ENCODE measurements around the gene CA12.
"Not testable (repeated sequence)": the region's sequence is repeated elsewhere in the genome, so short reads cannot be mapped to it uniquely, and the experiment has no call there.

CA12 gene

DNA sequence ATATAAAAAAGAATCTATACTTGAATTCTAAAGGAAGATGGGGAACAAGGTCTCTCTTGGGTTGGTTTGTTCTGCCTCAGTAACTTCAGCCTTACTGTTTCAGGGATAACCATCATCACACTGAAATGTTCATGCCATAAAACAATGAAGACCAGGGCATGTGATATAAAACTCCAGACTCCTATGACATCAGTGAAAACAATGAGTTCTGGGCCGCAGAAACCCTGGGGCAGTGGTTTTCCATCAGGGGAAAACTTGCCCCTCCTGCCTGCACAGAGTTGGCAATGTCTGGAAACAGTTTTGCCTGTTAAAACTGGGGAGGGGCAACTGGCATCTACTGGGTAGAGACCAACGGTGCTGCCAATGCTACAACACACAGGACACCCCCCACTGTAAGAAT, 46.8 kb downstream of the CA12 start:
- no peak for DNase-seq

DNA sequence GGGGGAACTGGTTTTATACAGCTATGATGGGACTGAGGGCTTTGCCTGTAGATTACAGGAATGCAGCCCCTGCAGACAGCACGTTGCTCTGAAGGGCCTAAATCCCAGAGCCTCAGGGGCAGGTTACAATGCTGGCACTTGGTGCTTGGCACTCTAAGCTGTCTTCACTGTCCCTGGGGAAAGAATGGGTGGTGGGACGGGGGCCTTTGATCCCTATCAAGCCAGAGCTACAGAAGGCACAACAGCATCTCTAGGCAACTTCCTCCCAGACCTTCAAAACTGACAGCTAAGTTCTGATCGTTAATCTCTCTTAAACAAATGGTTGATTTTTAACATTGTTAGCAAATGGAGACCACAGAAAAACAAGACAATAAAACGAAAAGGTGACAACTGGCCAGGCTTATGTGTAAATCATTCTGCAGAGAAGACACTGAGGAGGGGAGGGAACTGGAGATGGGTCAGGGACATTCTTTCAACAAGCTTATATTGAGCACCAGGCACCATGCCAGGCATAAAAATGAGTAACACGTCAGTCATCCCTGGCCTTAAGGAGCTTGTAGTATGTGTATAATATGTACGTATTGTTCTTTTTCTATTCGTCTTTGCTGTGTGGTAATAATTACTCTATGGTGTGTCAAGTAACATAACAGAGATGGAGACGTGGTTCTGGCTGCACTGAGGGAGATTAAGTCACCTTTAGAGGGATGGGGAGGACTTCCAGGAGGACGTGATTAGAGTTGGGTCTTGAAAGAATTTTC, 49.1 kb downstream of the CA12 start:
- no peak for DNase-seq

DNA sequence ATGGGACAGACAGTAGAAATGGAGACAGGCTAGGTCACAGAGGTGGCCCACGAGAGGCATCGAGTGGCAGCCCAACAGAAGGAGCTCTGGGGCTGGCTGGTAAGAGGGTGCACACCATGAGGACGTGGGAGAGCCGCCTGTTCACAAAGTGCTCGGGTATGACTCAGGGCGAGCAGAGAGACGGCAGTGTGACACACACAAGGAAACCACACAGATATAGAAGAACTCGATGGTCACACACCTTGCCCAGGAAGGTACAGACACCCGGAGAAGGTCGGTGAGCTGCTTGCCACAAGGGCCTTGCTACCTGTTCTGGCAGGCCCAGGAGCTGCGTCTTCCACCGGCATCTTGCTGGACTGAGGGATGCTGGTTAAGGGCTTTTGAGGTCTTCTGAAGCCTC, 50.2 kb downstream of the CA12 start:
- DNase-seq = no peak

DNA sequence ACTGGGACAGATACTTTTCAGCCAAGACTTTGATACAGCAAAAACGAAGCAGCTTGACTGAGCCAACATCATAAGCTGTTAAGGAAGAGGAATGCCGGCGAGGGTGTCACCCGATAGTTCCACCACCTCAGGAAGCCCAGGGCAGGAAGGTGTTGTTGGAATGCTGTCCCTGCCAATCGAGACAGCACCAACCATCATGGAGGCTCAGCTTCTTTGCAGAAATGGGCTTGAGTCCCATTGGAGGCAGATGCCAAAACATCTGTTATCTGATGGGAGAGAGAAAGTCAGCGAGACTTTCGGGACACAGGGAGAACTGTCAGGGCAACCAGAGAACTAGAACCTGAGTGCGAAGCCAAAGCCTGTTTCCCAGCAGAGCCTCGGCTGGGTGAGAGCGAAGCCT, 50.7 kb downstream of the CA12 start:
- no peak for DNase-seq

DNA sequence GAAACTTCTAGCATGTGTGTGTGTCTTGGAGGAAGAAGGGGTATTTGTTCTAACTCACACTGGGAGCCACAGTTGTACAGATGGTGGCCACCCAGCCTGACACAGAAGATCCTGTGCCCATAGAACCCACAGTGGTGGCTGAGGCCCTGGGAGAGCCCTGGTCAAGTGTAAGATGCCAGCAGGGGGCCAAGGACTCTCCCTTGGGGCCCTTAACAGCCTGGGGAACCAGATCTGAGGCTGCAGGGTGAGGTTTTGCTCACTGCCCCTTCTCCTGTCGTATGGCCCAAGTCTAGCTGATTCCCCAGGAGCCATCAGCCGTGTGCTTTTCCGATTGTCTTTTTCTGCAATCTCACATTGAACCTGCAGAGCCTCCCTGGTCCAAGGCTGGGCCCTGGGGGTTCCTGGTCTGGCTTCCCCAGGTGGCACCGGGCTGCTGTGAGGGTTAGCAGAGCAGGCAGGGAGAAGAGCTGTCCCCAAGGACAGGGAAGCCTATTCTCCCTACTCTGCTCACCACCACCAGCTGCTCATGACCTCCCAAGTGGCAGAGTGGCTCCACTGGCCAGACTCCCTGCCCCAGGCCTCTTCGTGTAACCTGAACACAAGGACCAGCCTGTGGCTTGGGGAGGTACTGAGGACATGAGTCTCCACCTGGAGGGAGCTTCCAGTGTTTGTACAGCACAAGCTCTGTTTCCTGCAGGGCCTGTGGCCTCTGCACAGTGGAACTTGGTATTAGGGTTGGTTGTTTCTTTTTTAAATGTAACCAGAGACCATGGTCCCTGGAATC, 51.9 kb downstream of the CA12 start:
- DNase-seq = no peak

DNA sequence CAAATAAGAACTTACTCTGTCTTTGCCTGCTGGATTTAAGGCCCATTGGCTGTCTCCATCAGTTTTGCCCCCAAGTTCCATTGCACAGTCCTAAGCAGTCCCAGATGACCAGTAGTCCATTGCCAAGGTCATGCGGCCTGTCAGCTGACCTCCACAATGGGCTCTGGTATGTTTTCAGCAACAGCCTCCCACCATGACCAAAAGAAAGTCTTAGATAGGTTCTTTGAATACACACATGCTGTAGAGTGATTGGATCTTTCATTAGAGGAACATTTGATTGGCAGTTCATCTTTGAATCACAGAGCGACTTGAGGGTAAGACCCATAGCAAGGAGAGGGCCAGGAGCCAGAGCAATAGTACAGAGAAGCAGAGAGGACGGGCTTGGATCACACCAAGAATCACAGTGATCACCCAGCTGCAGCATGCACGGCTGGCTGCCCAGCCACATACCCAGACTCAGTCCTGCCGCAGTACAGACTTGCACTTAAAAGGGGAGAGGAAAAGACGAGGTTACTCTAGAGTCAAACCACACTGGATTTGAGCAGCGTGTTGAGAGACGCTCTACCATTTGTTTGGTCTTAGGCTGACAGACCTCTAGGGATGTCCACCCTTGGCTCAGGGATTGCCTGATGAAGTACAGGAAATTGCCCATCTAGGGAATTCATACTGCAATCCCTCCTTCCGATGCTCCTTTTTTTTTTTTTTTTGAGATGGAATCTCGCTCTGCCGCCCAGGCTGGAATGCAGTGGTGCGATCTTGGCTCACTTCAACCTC, 53.8 kb downstream of the CA12 start:
- no peak for DNase-seq

DNA sequence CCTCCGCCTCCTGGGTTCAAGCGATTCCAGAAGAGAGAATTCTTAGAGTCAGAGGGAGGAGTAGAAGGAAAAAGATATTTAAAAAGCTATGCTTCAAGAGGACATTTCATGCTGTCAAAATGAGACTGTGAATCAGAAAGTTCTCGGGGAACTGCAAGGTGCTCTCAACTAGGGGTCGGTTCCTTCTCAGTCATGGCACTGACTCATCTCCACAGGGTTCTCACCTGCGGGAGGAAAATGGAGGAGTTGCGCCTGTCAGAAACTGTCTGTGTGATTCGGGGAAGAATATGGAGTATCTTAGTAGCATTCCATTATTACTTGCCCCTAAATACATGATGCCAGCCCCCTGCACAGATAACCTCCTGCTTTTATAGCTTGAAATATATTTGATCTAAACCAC, 56.9 kb downstream of the CA12 start:
- DNase-seq = no peak

DNA sequence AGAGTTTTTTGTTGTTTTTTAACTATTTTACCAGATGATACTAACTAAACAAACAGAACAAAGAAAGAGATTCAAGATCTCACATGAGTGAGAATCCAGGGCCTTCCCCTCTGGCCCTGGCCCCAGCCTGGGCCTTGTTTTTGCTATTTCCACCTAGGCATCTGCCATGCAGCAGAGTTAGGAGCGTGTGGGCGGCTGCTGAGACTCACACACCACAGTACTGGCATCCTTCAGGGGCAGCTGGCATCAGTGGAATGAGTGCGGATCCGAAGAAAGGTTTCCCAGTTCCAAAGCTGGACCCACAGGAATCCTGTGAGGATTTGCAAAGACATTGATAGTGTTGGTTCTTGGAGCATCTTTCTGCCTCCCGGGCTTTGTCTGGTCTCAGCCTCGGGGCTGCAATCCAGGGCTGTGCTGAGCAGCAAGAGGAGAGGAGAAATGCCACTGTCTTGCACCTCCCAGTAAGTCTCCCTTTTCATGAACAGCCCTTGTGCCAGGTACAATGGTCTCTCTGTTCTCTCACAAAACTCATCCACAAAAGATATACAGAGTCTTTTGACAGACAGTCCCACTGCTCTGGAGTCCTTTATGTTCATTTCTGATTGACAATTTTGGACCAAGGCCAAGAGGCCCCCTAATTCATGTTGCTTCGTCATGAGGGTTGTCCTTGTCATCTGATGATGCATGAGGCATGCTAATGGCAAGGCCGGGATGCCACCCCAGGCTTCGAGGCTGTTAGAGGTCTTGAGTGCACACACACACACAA, 57.7 kb downstream of the CA12 start:
- no peak for DNase-seq

DNA sequence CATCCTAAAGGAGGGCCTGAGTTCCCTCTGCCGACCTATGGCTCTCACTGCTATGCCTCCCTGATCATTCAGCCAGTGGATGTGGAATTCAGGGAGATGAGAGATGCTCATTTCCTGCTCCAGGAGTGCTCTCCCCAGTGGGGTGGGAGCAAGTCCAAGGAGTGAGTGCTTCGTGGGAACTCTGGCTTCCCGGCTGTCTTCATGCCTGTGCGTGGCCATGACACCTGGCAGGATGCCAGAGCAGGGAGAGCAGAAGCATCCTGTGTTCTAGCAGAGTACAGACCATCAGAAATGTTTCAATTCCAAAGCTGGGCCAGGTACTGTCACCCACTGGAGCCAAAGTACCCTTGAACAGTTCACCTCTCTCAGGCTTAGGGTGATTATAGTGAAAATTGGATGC, 59.1 kb downstream of the CA12 start:
- DNase-seq = no peak

DNA sequence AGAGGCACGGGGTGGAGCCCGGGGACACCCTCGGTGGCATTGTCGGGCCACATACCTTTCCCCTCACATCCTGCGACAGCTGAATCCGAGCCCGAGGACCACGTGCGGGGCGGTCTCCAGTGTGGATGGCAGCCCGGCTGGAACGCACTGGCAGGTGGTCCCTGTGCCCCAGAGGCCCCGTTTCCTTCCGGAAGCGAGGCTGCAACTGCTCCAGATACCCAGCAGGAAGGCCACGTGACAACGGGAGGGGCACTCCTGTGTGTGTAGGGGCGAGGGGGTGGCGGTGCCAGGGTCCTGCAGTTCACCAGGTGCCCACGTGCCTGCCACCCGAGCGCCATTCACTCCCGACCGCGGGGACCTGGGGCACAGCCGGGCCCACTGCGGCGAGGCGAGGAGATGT, 60.2 kb downstream of the CA12 start:
- no peak for DNase-seq

DNA sequence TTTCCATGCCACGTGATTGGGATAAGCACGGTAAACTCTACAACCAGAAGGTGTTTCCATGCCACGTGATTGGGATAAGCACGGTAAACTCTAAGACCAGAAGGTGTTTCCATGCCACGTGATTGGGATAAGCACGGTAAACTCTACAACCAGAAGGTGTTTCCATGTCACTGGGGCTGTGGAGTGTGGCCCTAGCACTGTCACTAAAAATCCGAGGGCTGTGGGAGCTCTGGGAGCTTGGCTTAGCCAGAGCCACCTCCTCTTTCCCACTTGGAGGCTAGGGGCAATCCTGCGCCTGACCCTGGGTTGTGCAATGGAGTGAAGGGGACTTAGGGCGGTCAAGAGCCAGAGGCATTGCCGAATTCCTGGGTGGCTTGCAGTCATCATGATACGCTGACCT, 60.7 kb downstream of the CA12 start:
- DNase-seq = not testable (repeated sequence)

DNA sequence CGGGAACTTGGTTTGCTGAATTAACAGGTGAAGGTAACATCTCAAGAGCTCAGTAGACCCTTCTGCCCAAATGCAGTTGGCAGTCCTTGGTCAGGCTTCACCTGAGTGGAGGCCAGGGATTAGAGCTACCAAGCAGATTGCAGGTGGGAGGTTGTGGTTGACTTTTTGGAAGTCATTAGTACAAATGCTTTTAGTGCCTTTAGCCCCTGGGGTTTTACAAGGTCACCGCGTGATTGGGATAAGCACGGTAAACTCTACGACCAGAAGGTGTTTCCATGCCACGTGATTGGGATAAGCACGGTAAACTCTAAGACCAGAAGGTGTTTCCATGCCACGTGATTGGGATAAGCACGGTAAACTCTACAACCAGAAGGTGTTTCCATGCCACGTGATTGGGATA, 61.2 kb downstream of the CA12 start:
- DNase-seq = not testable (repeated sequence)

DNA sequence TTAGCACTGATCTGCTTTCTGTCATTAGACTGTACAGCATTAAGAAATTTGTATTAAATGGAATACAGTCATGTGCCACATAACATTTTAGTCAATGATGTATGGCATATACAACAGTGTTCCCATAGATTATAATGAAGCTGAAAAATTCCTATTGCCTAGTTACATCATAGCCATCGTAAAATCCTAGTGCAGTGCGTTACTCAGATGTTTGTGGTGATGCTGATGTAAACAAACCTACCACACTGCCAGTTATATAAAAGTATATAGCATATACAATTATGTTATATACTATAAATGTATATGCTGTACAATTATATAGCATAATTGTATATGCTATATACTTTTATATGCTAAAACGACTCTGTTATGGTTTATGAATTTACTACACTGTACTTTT, 62.6 kb downstream of the CA12 start:
- DNase-seq = no peak

DNA sequence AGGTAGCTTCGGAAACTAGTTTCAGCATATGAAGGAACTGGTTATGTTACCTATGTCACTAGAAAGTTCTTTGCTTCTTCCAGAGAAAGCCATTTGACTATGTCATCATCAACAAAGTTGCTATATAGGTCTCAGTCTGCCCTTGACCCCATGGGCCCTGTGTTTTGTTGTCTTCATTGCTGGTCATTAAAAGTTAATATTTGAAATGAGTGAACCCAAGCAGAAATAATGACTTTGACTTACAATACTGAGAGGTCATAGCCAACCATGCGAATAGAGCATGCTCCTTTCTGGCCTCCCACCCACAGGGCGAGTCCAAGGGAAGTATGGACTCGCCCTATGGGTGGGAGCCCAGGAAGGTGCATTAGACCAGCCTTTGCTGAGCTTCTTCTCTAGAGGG, 63.3 kb downstream of the CA12 start:
- DNase-seq = no peak

DNA sequence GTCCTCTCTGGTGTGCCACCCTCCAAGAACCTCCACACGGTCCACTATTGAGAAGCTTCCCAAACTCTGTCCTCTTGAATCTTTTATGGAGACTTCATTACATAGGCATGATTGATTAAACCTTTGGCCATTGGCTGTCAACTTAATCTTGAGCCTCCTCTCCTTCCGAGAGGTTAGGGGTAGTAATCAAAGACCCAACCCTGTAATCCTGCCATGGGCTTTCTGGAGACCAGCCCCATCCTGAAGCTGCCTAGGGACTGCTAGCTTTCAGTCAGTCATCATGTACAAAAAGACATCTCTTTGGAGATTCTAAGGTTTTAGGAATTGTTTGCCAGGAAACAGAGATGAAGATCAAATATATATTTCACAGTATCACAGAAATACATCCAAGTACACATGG, 67.2 kb downstream of the CA12 start:
- no peak for DNase-seq

DNA sequence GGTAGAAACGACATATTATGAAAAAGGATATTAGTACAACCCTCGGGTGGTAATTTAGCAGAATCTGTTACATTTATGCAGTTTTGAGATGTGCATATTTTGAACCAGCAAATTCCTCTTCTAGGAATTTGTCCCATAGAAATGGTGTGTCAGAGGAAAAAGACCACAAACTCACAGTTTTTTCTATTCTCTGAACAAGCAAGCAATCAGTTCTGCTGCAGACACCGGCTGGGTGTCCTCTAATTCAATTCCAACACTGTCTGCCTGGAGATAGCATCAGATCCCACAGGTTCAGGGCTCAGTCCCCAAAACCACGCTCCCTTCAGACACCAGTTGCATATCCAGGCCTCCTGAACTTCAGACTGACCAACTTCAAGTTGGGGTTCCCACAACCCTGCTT, 67.8 kb downstream of the CA12 start:
- no peak for DNase-seq

DNA sequence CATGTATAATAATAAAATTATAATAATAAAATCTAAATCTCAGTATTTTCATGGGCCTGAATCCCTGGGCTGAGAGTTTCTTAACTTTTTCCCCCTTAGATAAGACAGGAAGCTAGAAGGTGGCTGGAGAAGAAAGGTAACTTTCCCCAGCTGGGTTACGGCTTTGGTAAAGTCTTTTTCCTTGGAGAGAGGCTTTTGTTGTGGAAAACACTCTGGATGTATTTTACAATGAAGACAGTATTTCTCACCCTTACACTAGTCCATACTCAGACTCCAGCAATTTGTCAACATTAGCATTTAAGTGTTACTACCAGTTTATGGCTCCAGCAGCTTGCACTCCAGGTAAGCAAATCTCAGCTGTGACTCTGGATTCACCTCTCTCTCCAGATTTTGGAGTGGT, 69.4 kb downstream of the CA12 start:
- DNase-seq = no peak

DNA sequence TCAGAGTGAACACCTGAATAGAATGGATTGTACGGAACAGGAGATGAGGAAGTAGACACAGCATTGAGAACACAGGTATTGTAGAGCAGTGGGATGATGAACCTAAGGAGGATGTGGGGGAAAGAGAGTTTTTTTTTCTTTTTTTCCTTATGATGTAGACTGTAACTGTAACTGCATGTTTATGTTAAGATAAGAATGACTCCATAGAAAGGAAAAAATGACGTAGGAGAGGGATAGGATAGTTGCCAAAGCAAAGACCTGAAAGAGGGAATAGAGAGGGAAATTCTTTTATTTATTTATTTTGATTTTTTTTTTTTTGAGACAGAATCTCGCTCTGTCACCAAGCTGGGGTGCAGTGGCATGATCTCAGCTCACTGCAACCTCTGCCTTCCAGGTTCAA, 71.0 kb downstream of the CA12 start:
- DNase-seq = no peak

DNA sequence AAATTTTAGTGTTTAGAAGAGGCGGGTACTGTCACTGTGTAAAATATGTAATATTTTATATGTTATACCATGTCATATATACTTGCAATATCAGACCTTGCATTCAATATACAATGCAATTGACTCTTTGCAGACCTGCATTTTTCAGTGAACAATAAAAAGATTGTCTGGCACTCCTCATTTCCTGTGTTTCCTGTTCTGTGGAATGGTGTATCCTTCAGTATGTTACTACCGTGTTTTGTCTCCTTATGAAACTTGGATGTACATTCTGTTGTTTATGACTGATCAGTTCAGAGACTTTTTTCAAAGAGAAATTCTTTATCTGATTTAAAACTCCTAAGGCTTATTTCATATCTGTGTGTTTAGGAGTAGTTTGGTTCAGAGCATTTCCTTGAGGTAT, 72.7 kb downstream of the CA12 start:
- no peak for DNase-seq

DNA sequence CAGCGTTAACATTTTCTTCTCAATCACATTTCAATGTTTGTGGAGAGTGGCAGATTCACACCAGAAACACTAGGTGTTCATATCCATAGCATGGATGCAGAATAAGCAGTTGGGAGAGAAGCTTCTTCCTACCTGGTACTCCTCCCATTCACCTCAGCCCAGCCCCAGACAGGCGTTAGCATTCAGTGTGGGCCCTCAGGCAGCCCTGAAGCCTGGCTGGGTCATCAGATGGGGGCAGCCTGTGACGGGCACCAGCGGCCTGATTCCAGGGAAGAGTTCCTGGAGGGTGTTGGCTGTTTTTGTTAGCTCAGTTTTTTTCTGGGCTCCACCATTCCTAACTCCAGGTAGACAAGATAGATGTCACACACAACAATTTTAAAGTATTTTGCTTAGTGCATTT, 73.2 kb downstream of the CA12 start:
- DNase-seq = no peak

DNA sequence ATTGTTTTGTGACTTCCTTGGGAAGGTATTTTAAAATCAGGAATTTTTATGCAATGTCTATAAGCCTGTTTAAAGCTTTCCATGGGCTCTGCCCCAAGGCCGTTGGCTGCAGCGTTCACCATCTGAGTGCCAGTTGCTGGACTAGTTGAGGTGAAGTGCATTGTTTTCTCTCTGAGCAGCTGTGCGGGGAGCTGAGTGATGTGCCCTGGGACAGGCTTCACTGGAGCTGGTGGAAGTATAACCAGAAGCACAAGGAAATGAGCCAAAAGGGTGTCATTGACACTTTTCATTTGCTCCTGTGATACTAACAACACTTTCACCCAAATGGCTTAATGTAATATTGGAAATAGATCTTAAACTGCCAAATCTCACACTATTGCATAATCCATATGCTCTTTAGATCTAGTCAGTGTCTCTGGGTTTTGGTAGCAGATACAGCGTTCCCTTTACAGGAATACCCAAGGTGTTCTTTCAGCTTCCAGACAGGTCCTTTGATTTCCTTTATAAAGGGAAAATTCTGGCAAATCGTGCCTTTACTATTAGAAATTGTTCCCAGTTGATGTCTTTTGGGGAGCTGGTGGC, 75.1 kb downstream of the CA12 start:
- DNase-seq = no peak

DNA sequence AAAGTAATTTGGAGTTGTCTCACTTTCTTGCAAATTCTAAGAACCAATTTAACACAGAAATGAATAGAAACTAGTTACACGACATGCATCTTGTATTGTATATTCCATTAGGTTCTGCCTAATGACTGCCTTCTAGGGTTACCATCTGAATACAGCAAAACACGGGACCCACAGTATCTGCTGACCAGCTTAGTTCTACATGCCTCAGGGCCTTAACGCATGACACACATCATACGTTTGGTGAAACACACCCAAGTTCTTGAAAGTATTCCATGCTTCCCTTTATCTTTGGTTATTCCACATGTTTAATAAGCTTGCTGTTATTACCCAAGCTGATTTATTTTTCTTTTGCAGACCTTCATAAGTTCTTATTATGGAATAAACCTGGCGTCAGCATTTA, 76.4 kb downstream of the CA12 start:
- DNase-seq = no peak

DNA sequence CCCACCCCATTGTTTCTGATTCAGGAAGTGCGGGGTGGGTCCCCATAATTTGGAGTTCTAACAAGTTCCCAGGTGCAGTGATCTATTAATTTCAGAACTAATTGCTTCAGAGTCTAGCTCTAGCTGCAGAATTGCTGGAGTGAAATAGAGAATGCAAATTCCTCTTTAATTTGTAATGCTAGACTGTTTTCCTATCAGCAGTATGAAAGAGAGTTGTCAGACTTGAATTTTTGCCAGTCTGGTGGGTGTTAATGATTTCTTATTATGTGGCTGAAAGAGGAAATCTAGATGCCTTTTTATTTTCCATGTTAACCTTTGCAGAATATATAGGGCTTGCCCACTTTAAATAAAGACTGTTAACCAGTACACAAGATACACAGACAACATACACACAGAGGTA, 80.6 kb downstream of the CA12 start:
- DNase-seq = no peak

Data from activated CD4-positive, alpha-beta T cell treated with anti-CD3 and anti-CD28 coated beads, Interleukin-2, amount 50 U/mL, for 4 hours (primary cell).